H1 (cell line): ENCODE results near the gene A4GALT. TPM values are rescaled to one million over a fixed set of nuclear protein-coding genes. Genes with fewer than 3 reads are reported as not detected.

ENCODE experiments used
- CTCF ChIA-PET: fragments of 300-600 bp; sonication (Branson Sonifier 250); formaldehyde crosslinking; loops from one replicate; lab custom pipeline; 2021; ENCODE audit not compliant: partially characterized antibody; lab: Charles Lee
- POLR2A ChIA-PET: fragments of 300-600 bp; sonication (Branson Sonifier 250); formaldehyde crosslinking; loops from one replicate; lab custom pipeline; 2021; ENCODE audit warnings: inconsistent platforms; ENCODE audit not compliant: partially characterized antibody; lab: Charles Lee
- DNase-seq, 2 experiments: peaks; one replicate each; pipeline versions ENCODE4 v3.0.0 to v3.0.0-alpha.2; 2010 to 2022; ENCODE audit warnings: low spot score in 2 of 2, low read depth in 1 of 2, mixed read lengths in 1 of 2
- FAIRE-seq: peaks from 2 replicates; lab custom pipeline; 2011; peaks lifted over from hg19 to GRCh38; lab: Jason Lieb, UNC
- H2AFZ ChIP-seq: 2 replicates; pipeline ENCODE4 v1.8.1; 2012; ENCODE audit warnings: low read length, inconsistent platforms
- H2AK5ac ChIP-seq: 2 replicates; pipeline ENCODE4 v1.6.1; 2013; ENCODE audit warnings: low read depth, low read length
- H2BK120ac ChIP-seq: replicated peaks from 2 replicates; pipeline ENCODE3; 2013; ENCODE audit warnings: low read depth, low read length, inconsistent platforms
- H2BK12ac ChIP-seq: 2 replicates; pipeline ENCODE4 v1.6.1; 2013; ENCODE audit warnings: low read depth, low read length
- H2BK15ac ChIP-seq: 2 replicates; pipeline ENCODE4 v1.6.1; 2013; ENCODE audit warnings: low read length
- H2BK20ac ChIP-seq: 2 replicates; pipeline ENCODE4 v1.6.1; 2013; ENCODE audit warnings: low read length
- H2BK5ac ChIP-seq: 2 replicates; pipeline ENCODE4 v1.6.1; 2013; ENCODE audit warnings: low read depth, low read length
- H3K14ac ChIP-seq: 2 replicates; pipeline ENCODE4 v1.6.1; 2013; ENCODE audit warnings: inconsistent platforms; ENCODE audit not compliant: insufficient read length
- H3K18ac ChIP-seq: 2 replicates; pipeline ENCODE4 v1.6.1; 2013; ENCODE audit warnings: low read length; ENCODE audit errors: extremely low read depth
- H3K23ac ChIP-seq: 2 replicates; pipeline ENCODE4 v1.6.1; 2013; ENCODE audit warnings: inconsistent platforms; ENCODE audit not compliant: insufficient read length
- H3K23me2 ChIP-seq: 2 replicates; pipeline ENCODE4 v1.6.1; 2013; ENCODE audit warnings: low read depth, low read length
- H3K27ac ChIP-seq: 2 replicates; pipeline ENCODE4 v1.6.1; 2011; ENCODE audit warnings: low read depth, low read length, inconsistent platforms
- H3K27me3 ChIP-seq, 4 experiments: replicated peaks in 1 of 4; 1 replicate in 1 of 4; 2 replicates in 3 of 4; pipeline versions ENCODE4 v1.6.1 to v1.8.1; 2011 to 2013; ENCODE audit warnings: low read length in 3 of 4, mild to moderate bottlenecking in 3 of 4, inconsistent platforms in 2 of 4, mixed read lengths in 2 of 4, moderate library complexity in 1 of 4; ENCODE audit not compliant: control insufficient read depth in 3 of 4, insufficient read depth in 3 of 4; ENCODE audit errors: extremely low read depth in 1 of 4
- H3K36me3 ChIP-seq, 4 experiments: 2 replicates each; pipeline versions ENCODE4 v1.6.1 to v1.8.1; 2011 to 2013; ENCODE audit warnings: mild to moderate bottlenecking in 4 of 4, low read length in 3 of 4, moderate library complexity in 2 of 4, control low read depth in 1 of 4, inconsistent platforms in 1 of 4; ENCODE audit not compliant: insufficient read depth in 4 of 4, control insufficient read depth in 2 of 4
- H3K4ac ChIP-seq: replicated peaks from 2 replicates; pipeline ENCODE3; 2013; ENCODE audit warnings: low read length, low read depth, mixed read lengths, inconsistent platforms; ENCODE audit not compliant: insufficient read length
- H3K4me1 ChIP-seq, 4 experiments: replicated peaks in 1 of 4; 1 replicate in 1 of 4; 2 replicates in 3 of 4; pipeline versions ENCODE4 v1.6.1 to v1.8.1; 2011 to 2013; ENCODE audit warnings: low read length in 3 of 4, inconsistent platforms in 2 of 4, mixed read lengths in 1 of 4; ENCODE audit not compliant: insufficient read depth in 4 of 4, control insufficient read depth in 3 of 4
- H3K4me2 ChIP-seq, 2 experiments: 2 replicates each; pipeline versions ENCODE4 v1.6.1 to v1.8.1; 2011 to 2013; ENCODE audit warnings: low read depth in 2 of 2, low read length in 2 of 2, control low read depth in 1 of 2, inconsistent platforms in 1 of 2, mild to moderate bottlenecking in 1 of 2; ENCODE audit not compliant: insufficient read depth in 1 of 2
- H3K4me3 ChIP-seq, 4 experiments: fragments of 200-600, 300-600 bp in 1 of 4; sonication (generic), shearing (Covaris generic), sonication (Bioruptor Twin) in 1 of 4; 2 replicates each; pipeline versions ENCODE4 v1.5.1 to v1.8.1; 2011 to 2016; ENCODE audit warnings: low read length in 4 of 4, low read depth in 3 of 4, control low read depth in 2 of 4, inconsistent platforms in 2 of 4, mild to moderate bottlenecking in 2 of 4, mixed read lengths in 1 of 4, moderate library complexity in 1 of 4; ENCODE audit not compliant: insufficient read depth in 2 of 4; ENCODE audit errors: extremely low read depth in 1 of 4
- H3K56ac ChIP-seq: replicated peaks from 2 replicates; pipeline ENCODE3; 2013; ENCODE audit warnings: low read depth, mild to moderate bottlenecking, mixed read lengths, low read length, inconsistent platforms; ENCODE audit not compliant: insufficient read length
- H3K79me1 ChIP-seq: 2 replicates; pipeline ENCODE4 v1.6.1; 2013; ENCODE audit warnings: low read depth, low read length, control low read depth
- H3K79me2 ChIP-seq, 2 experiments: 2 replicates each; pipeline versions ENCODE4 v1.6.1 to v1.8.1; 2012 to 2013; ENCODE audit warnings: low read length in 2 of 2, mild to moderate bottlenecking in 2 of 2, inconsistent platforms in 1 of 2; ENCODE audit not compliant: insufficient read depth in 2 of 2, control insufficient read depth in 1 of 2
- H3K9ac ChIP-seq, 4 experiments: replicated peaks in 1 of 4; 1 replicate in 1 of 4; 2 replicates in 3 of 4; pipeline versions ENCODE4 v1.6.1 to v1.8.1; 2011 to 2013; ENCODE audit warnings: low read depth in 3 of 4, low read length in 3 of 4, control low read depth in 2 of 4, mild to moderate bottlenecking in 2 of 4, moderate library complexity in 2 of 4, inconsistent platforms in 1 of 4; ENCODE audit errors: extremely low read depth in 1 of 4
- H3K9me3 ChIP-seq, 2 experiments: 2 replicates each; pipeline versions ENCODE4 v1.6.1 to v1.8.1; 2012 to 2013; ENCODE audit warnings: mild to moderate bottlenecking in 2 of 2, moderate library complexity in 2 of 2, control low read depth in 1 of 2, inconsistent platforms in 1 of 2, low read depth in 1 of 2, low read length in 1 of 2, mixed read lengths in 1 of 2; ENCODE audit not compliant: insufficient read depth in 2 of 2
- H4K20me1 ChIP-seq, 2 experiments: replicated peaks in 1 of 2; 2 replicates each; pipeline versions ENCODE3 to v1.8.1; 2011 to 2013; ENCODE audit warnings: inconsistent platforms in 2 of 2, low read length in 2 of 2, mild to moderate bottlenecking in 1 of 2; ENCODE audit not compliant: insufficient read depth in 2 of 2, control insufficient read depth in 1 of 2
- H4K5ac ChIP-seq: 2 replicates; pipeline ENCODE4 v1.6.1; 2013; ENCODE audit warnings: low read length, low read depth, mixed read lengths, inconsistent platforms; ENCODE audit not compliant: insufficient read length
- H4K8ac ChIP-seq: 2 replicates; pipeline ENCODE4 v1.8.0; 2013; ENCODE audit warnings: mild to moderate bottlenecking, moderate library complexity, low read length, inconsistent platforms; ENCODE audit not compliant: insufficient read depth; ENCODE audit errors: extremely low read depth
- H4K91ac ChIP-seq: replicated peaks from 2 replicates; pipeline ENCODE3; 2013; ENCODE audit warnings: low read length, mixed read lengths, inconsistent platforms; ENCODE audit not compliant: insufficient read length
- ATF2 ChIP-seq: IDR thresholded peaks from 2 replicates; pipeline ENCODE4 v1.6.1; 2012; ENCODE audit warnings: low read length, inconsistent platforms
- BACH1 ChIP-seq: IDR thresholded peaks from 2 replicates; pipeline ENCODE4 v1.6.1; 2012; ENCODE audit warnings: low read length, improper control_type of control experiment
- BRCA1 ChIP-seq: IDR thresholded peaks from 2 replicates; pipeline ENCODE4 v1.6.1; 2012; ENCODE audit warnings: low read depth, low read length, improper control_type of control experiment
- CBX5 ChIP-seq: fragments of 300-800, 300-1000 bp; sonication (generic); IDR thresholded peaks from 2 replicates; pipeline ENCODE4 v1.7.1; 2016; ENCODE audit warnings: antibody characterized with exemption, low read length, low read depth
- KDM1A ChIP-seq: fragments of 200-600, 300-600 bp; sonication (generic); IDR thresholded peaks from 2 replicates; pipeline ENCODE4 v1.7.1; 2016; ENCODE audit warnings: mild to moderate bottlenecking, low read length, borderline replicate concordance
- SRF ChIP-seq: IDR thresholded peaks from 2 replicates; pipeline ENCODE4 v1.6.1; 2011; ENCODE audit warnings: mild to moderate bottlenecking, low read depth, low read length, moderate library complexity
- USF2 ChIP-seq: IDR thresholded peaks from 2 replicates; pipeline ENCODE4 v1.6.1; 2011; ENCODE audit warnings: low read length, improper control_type of control experiment
- WGBS, 2 experiments: shearing (Covaris generic) in 1 of 2; methylation state at CpG; one replicate each; pipeline versions ENCODE4 v1.1.6 to v1.1.7; 2013 to 2015; ENCODE audit warnings: low lambda C conversion rate in 2 of 2, mixed read lengths in 2 of 2, inconsistent platforms in 1 of 2, low coverage in 1 of 2, missing lambda C conversion rate in 1 of 2; ENCODE audit not compliant: insufficient replicate concordance in 2 of 2, insufficient coverage in 1 of 2, insufficient read length in 1 of 2; ENCODE audit errors: extremely low coverage in 1 of 2, missing lambda C conversion rate in 1 of 2; 5-methylcytosine and 5-hydroxymethylcytosine counted together
- polyA plus RNA-seq, 7 experiments: library from polyadenylated mRNA; depleted of rRNA in 3 of 7; stranded (reverse) in 5 of 7; unstranded in 2 of 7; fragments of >200 nt in 5 of 7; fragments of 200-250 nt in 2 of 7; gene quantifications; 1 replicate in 5 of 7; 2 replicates in 1 of 7; 4 replicates in 1 of 7; pipeline versions ENCODE4 v1.2.1 to v1.2.3, GENCODE V29; 2011 to 2013; ENCODE audit warnings: missing spikeins in 2 of 7, mixed read lengths in 2 of 7
- total RNA-seq: library from RNA; stranded (reverse); fragmentation: NEBNext Ultra II Directional; extraction: Animal tissue kit (Norgen Biotek cat#: 25700); gene quantifications from 2 replicates; pipeline ENCODE4 v1.2.1, GENCODE V29; 2021

Gene A4GALT
- total and polyA plus RNA-seq, 2 of the 8 experiments (the other 6 are each of a cell fraction or from before 2014, with no cell fraction given) = 7.2 to 13.8 TPM

DNA sequence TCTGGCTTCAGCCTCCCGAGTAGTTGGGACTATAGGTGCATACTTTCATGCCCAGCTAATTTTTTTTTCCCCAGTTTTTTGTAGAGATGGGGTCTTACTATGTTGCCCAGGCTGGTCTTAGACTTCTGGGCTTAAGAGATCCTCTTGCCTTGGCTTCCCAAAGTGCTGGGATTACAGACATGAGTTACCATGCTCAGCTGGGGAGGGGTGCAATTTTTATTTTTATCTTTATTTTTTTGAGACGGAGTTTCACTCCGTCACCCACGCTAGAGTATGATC is 49.7 kb upstream of the A4GALT start:
- WGBS, 2 experiments = 94% methylated on average over 4 of the region's 4 CpGs; no CpG with 5 or more reads in 1 of the 2 experiments
- Histone ChIP-seq H3K9ac (no peak overlapping the region), H4K20me1 (no peaks in the 10 kb centered on the region), H3K79me1 (no peaks in the 10 kb centered on the region), H3K4me2 (no peak overlapping the region), H3K4ac (no peak overlapping the region), H3K27me3 (no peaks in the 10 kb centered on the region), H3K4me1 (peaks cover 0 to 8% (median 4%) of the 10 kb centered on the region in 4 experiments; a peak in 4 of 7 replicates), H2AFZ (no peak overlapping the region), H3K14ac (no peak overlapping the region), H3K18ac (no peak overlapping the region), H2BK5ac (no peak overlapping the region), H2AK5ac (no peak overlapping the region), H3K27ac (no peak overlapping the region), H3K56ac (no peak overlapping the region), H3K9me3 (no peaks in the 10 kb centered on the region), H4K5ac (no peak overlapping the region), H3K23ac (no peak overlapping the region), H3K23me2 (no peaks in the 10 kb centered on the region), H2BK20ac (no peak overlapping the region), H2BK120ac (no peak overlapping the region), H2BK15ac (no peak overlapping the region), H4K91ac (no peak overlapping the region), H2BK12ac (no peak overlapping the region), H3K4me3 (no peak overlapping the region), H4K8ac (no peak overlapping the region), H3K79me2 (no peaks in the 10 kb centered on the region), H3K36me3 (no peaks in the 10 kb centered on the region)
- FAIRE-seq (no peak), DNase-seq (no peak)
- CTCF ChIA-PET = interaction anchor here (0.6 to 1.4 kb wide), 4 partner anchors 10 to 53 kb away, joined by 3 to 5 read pairs (median 3); no protein-coding TSS in a partner anchor
- POLR2A ChIA-PET = interaction anchor here (1.4 kb wide), 1 partner anchor 12 kb away, joined by 3 read pairs; no protein-coding TSS in a partner anchor
- TF ChIP-seq SRF (no peak), KDM1A (no peak), USF2 (no peak), CBX5 (no peak), BRCA1 (no peak), BACH1 (no peak), ATF2 (no peak)
